ENCODE results near the gene SYNE2.

Gene SYNE2

DNA sequence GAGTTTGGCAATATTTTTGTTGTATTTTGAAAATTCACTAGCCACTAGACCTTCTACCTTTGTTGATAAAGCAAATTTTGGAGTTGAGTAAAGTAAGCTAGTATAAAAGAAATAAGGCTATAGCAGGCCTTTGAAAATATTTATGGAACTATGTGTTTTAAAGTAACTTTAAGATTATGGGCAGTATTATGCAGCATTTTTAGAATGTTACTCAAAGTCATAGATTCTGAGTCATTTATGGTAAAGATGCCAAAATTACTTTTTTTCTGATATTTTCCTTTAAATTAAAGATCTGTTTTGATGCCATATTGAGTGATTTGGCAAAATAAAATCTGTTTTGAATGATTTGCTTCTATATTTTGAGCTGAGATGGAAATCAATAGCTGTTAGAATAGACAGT, 57.2 kb downstream of the SYNE2 start:
- no peak overlapping the region for H3K4me3 ChIP-seq (ENCODE audit: control insufficient read depth, low read depth, low read length)
- no peak for DNase-seq (ENCODE audit: low read depth)
- TF ChIP-seq, protein P1, sequence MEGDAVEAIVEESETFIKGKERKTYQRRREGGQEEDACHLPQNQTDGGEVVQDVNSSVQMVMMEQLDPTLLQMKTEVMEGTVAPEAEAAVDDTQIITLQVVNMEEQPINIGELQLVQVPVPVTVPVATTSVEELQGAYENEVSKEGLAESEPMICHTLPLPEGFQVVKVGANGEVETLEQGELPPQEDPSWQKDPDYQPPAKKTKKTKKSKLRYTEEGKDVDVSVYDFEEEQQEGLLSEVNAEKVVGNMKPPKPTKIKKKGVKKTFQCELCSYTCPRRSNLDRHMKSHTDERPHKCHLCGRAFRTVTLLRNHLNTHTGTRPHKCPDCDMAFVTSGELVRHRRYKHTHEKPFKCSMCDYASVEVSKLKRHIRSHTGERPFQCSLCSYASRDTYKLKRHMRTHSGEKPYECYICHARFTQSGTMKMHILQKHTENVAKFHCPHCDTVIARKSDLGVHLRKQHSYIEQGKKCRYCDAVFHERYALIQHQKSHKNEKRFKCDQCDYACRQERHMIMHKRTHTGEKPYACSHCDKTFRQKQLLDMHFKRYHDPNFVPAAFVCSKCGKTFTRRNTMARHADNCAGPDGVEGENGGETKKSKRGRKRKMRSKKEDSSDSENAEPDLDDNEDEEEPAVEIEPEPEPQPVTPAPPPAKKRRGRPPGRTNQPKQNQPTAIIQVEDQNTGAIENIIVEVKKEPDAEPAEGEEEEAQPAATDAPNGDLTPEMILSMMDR (IDR thresholded peaks at IDR 0.05; ENCODE audit: control insufficient read depth, insufficient read depth, low read depth, low read length, missing control alignments), result no peak

DNA sequence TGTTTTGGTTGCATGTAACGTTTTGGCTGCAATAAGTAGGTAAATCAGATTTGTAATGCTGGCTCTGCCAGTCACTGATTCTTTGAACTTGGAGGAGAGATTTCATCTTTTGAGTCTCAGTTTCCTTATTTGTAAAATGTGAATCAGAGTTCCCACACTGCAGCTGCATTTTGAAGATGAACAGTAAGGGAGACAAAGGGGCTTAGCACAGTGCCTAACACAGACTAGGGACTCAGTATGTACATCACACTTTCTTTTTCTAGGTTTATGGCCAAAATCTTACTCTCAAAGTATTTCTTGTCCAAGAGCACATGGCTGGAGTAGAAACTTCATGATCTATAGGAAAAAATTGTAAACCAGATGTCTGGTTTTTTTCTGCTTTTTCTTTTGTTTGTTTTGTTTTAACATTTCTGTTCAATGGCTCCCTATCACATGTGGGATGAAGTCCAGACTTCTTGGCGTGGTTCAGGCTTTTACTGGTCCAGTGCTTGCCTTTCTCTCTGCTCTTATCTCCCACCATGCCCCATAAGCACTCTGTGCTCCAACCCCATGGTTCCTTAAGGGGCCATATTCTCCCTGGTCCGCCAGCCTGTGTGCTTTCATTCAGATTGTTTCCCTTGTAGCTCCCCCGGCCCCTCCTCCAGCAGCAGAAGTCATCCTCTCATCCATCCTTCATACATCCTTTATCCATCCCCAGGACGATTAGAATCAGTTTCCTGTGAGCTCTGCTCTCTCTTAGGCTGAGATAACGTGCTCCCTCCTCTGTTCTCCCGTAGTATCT, 58.0 kb downstream of the SYNE2 start:
- DNase-seq (ENCODE audit: low read depth), result no peak
- TF ChIP-seq, protein P1 (IDR thresholded peaks at IDR 0.05; ENCODE audit: control insufficient read depth, insufficient read depth, low read depth, low read length, missing control alignments), result no peak
- H3K4me3 ChIP-seq (ENCODE audit: control insufficient read depth, low read depth, low read length), result no peak overlapping the region

DNA sequence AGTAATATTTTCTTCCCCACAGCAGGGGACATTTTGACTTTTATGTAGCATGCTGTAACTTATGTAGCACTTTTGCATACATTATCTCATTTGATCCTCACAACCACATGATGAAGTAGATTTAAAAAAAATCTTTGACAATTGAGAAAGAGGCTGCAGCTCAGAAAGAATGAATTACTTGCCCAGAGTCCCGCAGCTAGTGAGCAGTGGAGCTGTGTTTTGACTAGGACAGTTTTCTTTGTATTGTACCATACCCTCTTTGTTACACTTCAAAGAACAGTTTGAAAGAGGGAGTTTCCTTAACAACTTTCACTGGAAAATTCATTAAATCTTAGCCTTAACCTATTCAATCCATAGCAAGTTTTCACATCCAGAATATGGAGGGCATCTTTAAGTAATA, 58.6 kb downstream of the SYNE2 start:
- no peak overlapping the region for H3K4me3 ChIP-seq (ENCODE audit: control insufficient read depth, low read depth, low read length)
- TF ChIP-seq, protein P1 (IDR thresholded peaks at IDR 0.05; ENCODE audit: control insufficient read depth, insufficient read depth, low read depth, low read length, missing control alignments), result no peak
- no peak for DNase-seq (ENCODE audit: low read depth)

DNA sequence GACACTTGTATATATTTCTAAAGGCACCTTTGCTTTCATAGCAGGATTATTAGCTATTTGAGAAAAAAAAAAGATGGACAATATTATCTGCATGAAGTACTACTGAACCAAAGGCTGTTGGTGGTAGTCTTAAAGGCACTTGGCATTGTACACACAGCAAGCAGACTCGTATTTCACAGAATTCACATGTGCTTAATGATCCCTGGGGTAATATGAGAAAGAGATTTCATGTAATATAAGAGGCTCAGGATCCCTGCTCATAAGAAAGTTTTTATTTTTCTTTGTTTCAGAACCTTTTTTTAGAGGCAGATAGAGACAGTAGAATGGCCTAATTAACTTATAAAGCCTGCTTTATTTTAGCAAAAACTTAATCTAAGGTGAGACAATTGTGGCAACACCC, 59.5 kb downstream of the SYNE2 start:
- H3K4me3 ChIP-seq (ENCODE audit: control insufficient read depth, low read depth, low read length), result no peak overlapping the region
- DNase-seq (ENCODE audit: low read depth), result no peak
- TF ChIP-seq, protein P1 (IDR thresholded peaks at IDR 0.05; ENCODE audit: control insufficient read depth, insufficient read depth, low read depth, low read length, missing control alignments), result no peak

DNA sequence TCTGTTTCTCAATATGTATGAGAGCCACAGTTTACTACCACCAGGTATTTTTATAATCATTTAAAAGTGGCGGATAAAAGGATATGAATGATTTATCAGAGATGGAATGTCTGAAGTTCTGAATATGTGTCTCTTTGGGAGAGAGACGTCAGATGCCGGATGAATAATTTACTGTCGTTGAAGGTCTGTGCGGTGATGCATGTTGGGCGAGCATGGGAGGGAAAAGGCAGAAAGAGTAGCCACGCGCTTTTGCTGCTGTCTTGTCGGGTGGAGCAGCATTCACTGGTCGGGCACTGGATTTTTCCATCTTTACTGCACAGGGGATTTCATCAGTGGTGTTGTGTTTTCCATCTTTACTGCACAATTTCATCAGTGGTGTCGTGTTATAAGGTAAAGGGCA, 65.6 kb downstream of the SYNE2 start:
- DNase-seq (ENCODE audit: low read depth), result no peak

DNA sequence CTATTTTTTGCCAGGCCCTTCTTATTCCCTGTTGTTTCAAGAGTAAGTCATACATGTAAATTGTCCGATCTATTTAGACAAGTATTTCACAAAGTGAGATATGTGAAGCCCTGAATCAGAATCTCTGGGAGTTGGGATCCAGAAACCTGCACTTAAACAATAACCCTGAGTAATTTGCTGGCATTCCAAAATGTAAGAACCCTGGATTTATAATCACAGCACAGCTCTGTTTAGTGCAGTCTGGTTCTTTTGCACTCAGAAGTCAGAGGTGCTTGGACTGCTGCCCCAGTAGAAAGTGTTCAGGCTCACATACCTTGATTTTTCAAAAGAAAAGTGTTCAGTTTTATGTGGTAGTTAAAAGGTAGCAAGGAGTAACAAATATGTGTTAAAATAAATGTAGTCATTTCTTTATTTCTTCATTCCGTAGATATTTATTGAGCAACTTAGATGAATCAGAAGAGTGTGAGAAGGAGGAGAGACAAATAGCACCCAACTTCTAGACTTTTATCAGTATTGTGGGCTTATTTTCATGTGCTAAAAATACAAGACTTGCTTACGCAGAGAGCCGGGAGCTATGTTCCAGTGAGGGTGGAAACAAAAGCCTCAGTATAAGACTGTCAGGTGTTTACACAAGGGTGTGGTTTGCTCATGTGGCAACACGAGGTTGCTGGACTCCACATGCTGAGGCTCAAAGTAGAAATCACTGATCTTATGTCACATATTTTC, 70.1 kb downstream of the SYNE2 start:
- no peak overlapping the region for H3K4me3 ChIP-seq (ENCODE audit: control insufficient read depth, low read depth, low read length)
- DNase-seq (ENCODE audit: low read depth), result peak; percentile 41
- TF ChIP-seq, protein P1 (IDR thresholded peaks at IDR 0.05; ENCODE audit: control insufficient read depth, insufficient read depth, low read depth, low read length, missing control alignments), result no peak

More for the DNA sequence above, 65.6 kb downstream of the SYNE2 start:
- H3K4me3 ChIP-seq (ENCODE audit: control insufficient read depth, low read depth, low read length), result no peak overlapping the region
- TF ChIP-seq, protein P1 (IDR thresholded peaks at IDR 0.05; ENCODE audit: control insufficient read depth, insufficient read depth, low read depth, low read length, missing control alignments), result no peak

Data from AG09309 (cell line).